Thyroid gland (tissue), 4 donors: ENCODE measurements around the gene EVA1C. TPM values are rescaled to one million over a fixed set of nuclear protein-coding genes. Genes with fewer than 3 reads are reported as not detected.

Source experiments
- DNase-seq, 2 donors: peaks; one replicate each; pipeline ENCODE4 v3.0.0-alpha.2; 2019
- H3K27ac ChIP-seq, 3 donors: fragments of 200-600 bp; sonication (generic); 1 replicate in 2 of 3; 2 replicates in 1 of 3; pipeline ENCODE4 v1.5.1; 2016 to 2019; ENCODE audit warnings: mild to moderate bottlenecking in 1 of 3, moderate library complexity in 1 of 3
- H3K27me3 ChIP-seq: fragments of 200-600 bp; sonication (generic); one replicate; pipeline ENCODE4 v1.5.1; 2019
- H3K36me3 ChIP-seq, 2 donors: fragments of 200-600 bp; sonication (generic); one replicate each; pipeline ENCODE4 v1.5.1; 2016 to 2019
- H3K4me1 ChIP-seq, 2 donors: fragments of 200-600 bp; sonication (generic); one replicate each; pipeline ENCODE4 v1.5.1; 2017 to 2019
- H3K4me3 ChIP-seq, 3 donors: fragments of 200-600 bp; sonication (generic); replicated peaks in 1 of 3; 1 replicate in 2 of 3; 2 replicates in 1 of 3; pipeline ENCODE4 v1.5.1; 2016; ENCODE audit warnings: mild to moderate bottlenecking in 1 of 3
- H3K9me3 ChIP-seq: fragments of 200-600 bp; sonication (generic); one replicate; pipeline ENCODE4 v1.5.1; 2017
- CTCF ChIP-seq, 6 experiments: fragments of 200-600 bp in 3 of 6; fragments of 450-650 bp in 3 of 6; sonication (generic) in 3 of 6; IDR thresholded peaks; one replicate each; pipeline ENCODE4 v1.5.1; 2016 to 2019; ENCODE audit warnings: antibody characterized with exemption in 6 of 6, mild to moderate bottlenecking in 2 of 6, inconsistent platforms in 1 of 6, moderate library complexity in 1 of 6
- POLR2A ChIP-seq, 2 donors: fragments of 450-650 bp; IDR thresholded peaks; one replicate each; pipeline ENCODE4 v1.6.1; 2017; ENCODE audit warnings: antibody characterized with exemption in 2 of 2, mild to moderate bottlenecking in 2 of 2, moderate library complexity in 1 of 2
- WGBS, 2 donors: methylation state at CpG; one replicate each; pipeline ENCODE4 v1.1.5; 2017; 5-methylcytosine and 5-hydroxymethylcytosine counted together
- intact Hi-C: fragments of 100-400 bp; cut with DNase I; formaldehyde crosslinking; loops from one replicate; pipeline ENCODE4 v1.15.1; 2023
- total RNA-seq, 4 donors: library from RNA; depleted of rRNA; stranded (reverse); fragments of >200 nt; gene quantifications; one replicate each; pipeline ENCODE4 v1.2.3, GENCODE V29; 2016

The EVA1C gene
- total RNA-seq, 4 donors from 2014 or later, result 25.4 to 44.6 (median 35.2) TPM

DNA sequence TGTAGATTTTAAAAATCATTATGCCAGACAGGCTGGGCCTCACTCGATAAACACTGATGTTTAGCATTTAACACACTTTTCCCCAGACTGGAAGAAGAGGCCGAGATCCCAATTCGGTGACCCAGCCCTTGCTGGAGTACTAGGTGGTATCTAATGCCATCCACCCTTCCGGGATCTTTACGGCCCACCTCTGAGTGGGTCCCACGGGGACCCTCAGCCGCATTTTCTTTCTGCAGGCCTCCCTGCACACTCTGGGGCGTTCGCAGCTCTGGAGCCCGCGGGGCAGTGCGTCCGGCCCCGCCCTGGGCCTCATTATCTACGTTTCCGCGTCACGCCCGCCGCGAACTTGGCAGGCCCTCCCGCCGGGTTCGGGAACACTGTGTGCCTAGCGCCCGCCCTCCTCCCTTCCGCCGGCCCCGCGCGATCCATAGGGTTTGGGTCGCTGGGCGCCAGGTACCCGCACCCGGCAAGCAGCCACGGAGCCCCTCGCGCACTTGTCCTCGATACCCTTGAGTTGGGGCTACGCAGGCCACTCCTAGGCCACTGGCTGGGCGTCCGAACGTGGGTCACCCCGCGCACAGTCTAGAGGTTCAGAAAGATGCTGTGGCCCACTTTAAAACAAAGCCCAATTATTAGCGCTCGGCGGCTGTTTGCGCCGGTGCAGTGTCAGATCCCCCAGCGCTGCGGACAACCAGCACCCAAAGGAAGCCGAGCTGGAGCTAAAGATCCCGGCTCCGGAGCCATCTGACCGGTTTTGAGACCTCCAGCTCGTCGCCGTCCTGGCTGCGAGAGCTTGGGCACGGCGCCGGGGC lies 950 bp upstream of the EVA1C start:
- intact Hi-C loops, result no loop called here

GRCh38 chr21:32413015-32413504 lies 554 bp downstream of the EVA1C start:
- no peak for TF ChIP-seq CTCF (IDR thresholded peaks at IDR 0.05)
- TF ChIP-seq POLR2A (IDR thresholded peaks at IDR 0.05), result no peak
- intact Hi-C loops, result no loop called here
- peak; percentile 46 to 54 for DNase-seq
- no peaks in the 10 kb centered on the region for H3K36me3 ChIP-seq
- H3K4me3 ChIP-seq, result peak overlapping the region; percentile 26 to 78 (median 34)
- H3K27ac ChIP-seq, result peak overlapping the region; percentile 98 to 99 (median 98)
- no peaks in the 10 kb centered on the region for H3K27me3 ChIP-seq
- H3K4me1 ChIP-seq, result peaks cover 23 to 46% of the 10 kb centered on the region in 2 donors
- 21 to 24% methylated on average over 18 to 32 of the region's 32 CpGs for WGBS, 2 donors
- H3K9me3 ChIP-seq, result no peaks in the 10 kb centered on the region

More for the DNA sequence above, 950 bp upstream of the EVA1C start:
- peak; percentile 92 to 93 for DNase-seq
- Histone ChIP-seq H3K4me3 (peak overlapping the region; percentile 26 to 78 (median 34)), H3K36me3 (no peaks in the 10 kb centered on the region), H3K27ac (peak overlapping the region; percentile 98 to 99 (median 98)), H3K9me3 (no peaks in the 10 kb centered on the region), H3K4me1 (peaks cover 23 to 42% of the 10 kb centered on the region in 2 donors), H3K27me3 (no peaks in the 10 kb centered on the region)
- 5 to 9% methylated on average over 37 to 43 of the region's 63 CpGs for WGBS, 2 donors
- TF ChIP-seq POLR2A (IDR thresholded peaks at IDR 0.05) (peak; percentile 59 to 84), CTCF (IDR thresholded peaks at IDR 0.05) (peak in 1 of 6 experiments; percentile 13)

- TF ChIP-seq POLR2A (IDR thresholded peaks at IDR 0.05), result peak in 1 of 2 donors; percentile 12
- TF ChIP-seq CTCF (IDR thresholded peaks at IDR 0.05), result no peak
Observed at GRCh38 chr21:32413697-32414578, 1.4 kb downstream of the EVA1C start.

GRCh38 chr21:32414579-32415358 lies 2.3 kb downstream of the EVA1C start:
- Histone ChIP-seq H3K4me1 (peaks cover 23 to 46% of the 10 kb centered on the region in 2 donors), H3K27ac (peak overlapping the region; percentile 98 to 99 (median 98)), H3K36me3 (no peaks in the 10 kb centered on the region), H3K4me3 (no peak overlapping the region), H3K9me3 (no peaks in the 10 kb centered on the region), H3K27me3 (no peaks in the 10 kb centered on the region)
- peak in 1 of 2 donors; percentile 13 for DNase-seq
- TF ChIP-seq CTCF (IDR thresholded peaks at IDR 0.05), result peak in 4 of 6 experiments; percentile 13 to 35 (median 26)
- no peak for TF ChIP-seq POLR2A (IDR thresholded peaks at IDR 0.05)
- 76 to 81% methylated on average over 8 of the region's 8 CpGs for WGBS, 2 donors
- intact Hi-C loops, result no loop called here

More at GRCh38 chr21:32413697-32414578, 1.4 kb downstream of the EVA1C start:
- DNase-seq, result peak; percentile 72 to 81
- Histone ChIP-seq H3K36me3 (no peaks in the 10 kb centered on the region), H3K27ac (peak overlapping the region; percentile 98 to 99 (median 98)), H3K4me3 (peak overlapping the region in 1 of 3 donors; percentile 78), H3K9me3 (no peaks in the 10 kb centered on the region), H3K27me3 (no peaks in the 10 kb centered on the region), H3K4me1 (peaks cover 23 to 46% of the 10 kb centered on the region in 2 donors)
- WGBS, 2 donors, result 65 to 72% methylated on average over 6 to 7 of the region's 7 CpGs
- intact Hi-C loops, result no loop called here
